GM23338 (cell line): ENCODE measurements around the gene RUVBL1. TPM values are rescaled to one million over a fixed set of nuclear protein-coding genes. Genes with fewer than 3 reads are reported as not detected.
A peak's percentile ranks its signal among the peaks of the same experiment; 100 is the strongest.

Experiments
- ATAC-seq: fragments of 200-7000 bp; cut with Tn5 transposase; 3 replicates; pipeline ENCODE4 v1.9.1; 2020
- DNase-seq: peaks from one replicate; pipeline ENCODE4 v3.0.0-alpha.2; 2015; ENCODE audit warnings: low spot score
- H2AFZ ChIP-seq: fragments of 200-600 bp; sonication (generic); 2 replicates; pipeline ENCODE4 v1.8.0; 2016; ENCODE audit warnings: antibody characterized with exemption, mild to moderate bottlenecking, moderate library complexity
- H3F3A ChIP-seq: fragments of 200-600 bp; sonication (generic); replicated peaks from 2 replicates; pipeline ENCODE4 v1.8.0; 2017; ENCODE audit warnings: antibody characterized with exemption, mixed run types, low read depth
- H3K27ac ChIP-seq: fragments of 200-600 bp; sonication (generic); 2 replicates; pipeline ENCODE4 v1.6.1; 2016; ENCODE audit warnings: low read depth
- H3K27me3 ChIP-seq: fragments of 200-600 bp; sonication (generic); 2 replicates; pipeline ENCODE4 v1.8.0; 2016; ENCODE audit warnings: mild to moderate bottlenecking, mixed run types, moderate library complexity; ENCODE audit not compliant: insufficient read depth
- H3K36me3 ChIP-seq: fragments of 200-600 bp; sonication (generic); 2 replicates; pipeline ENCODE4 v1.8.0; 2016; ENCODE audit warnings: mild to moderate bottlenecking; ENCODE audit not compliant: insufficient read depth
- H3K4me1 ChIP-seq: fragments of 200-600 bp; sonication (generic); 2 replicates; pipeline ENCODE4 v1.8.0; 2016; ENCODE audit warnings: mild to moderate bottlenecking, moderate library complexity; ENCODE audit not compliant: insufficient read depth
- H3K4me2 ChIP-seq: fragments of 200-600 bp; sonication (generic); 2 replicates; pipeline ENCODE4 v1.7.1; 2017; ENCODE audit warnings: mixed run types
- H3K4me3 ChIP-seq: fragments of 200-600 bp; sonication (generic); 2 replicates; pipeline ENCODE4 v1.6.1; 2016; ENCODE audit warnings: mixed run types
- H3K79me2 ChIP-seq: fragments of 200-600 bp; sonication (generic); replicated peaks from 2 replicates; pipeline ENCODE4 v1.8.0; 2017; ENCODE audit warnings: mild to moderate bottlenecking; ENCODE audit not compliant: insufficient read depth
- H3K9me2 ChIP-seq: fragments of 200-600 bp; sonication (generic); 2 replicates; pipeline ENCODE4 v1.8.0; 2017; ENCODE audit not compliant: insufficient read depth
- H4K20me1 ChIP-seq: fragments of 200-600 bp; sonication (generic); replicated peaks from 2 replicates; pipeline ENCODE4 v1.8.0; 2017; ENCODE audit warnings: mild to moderate bottlenecking; ENCODE audit not compliant: insufficient read depth
- H3K27ac Mint-ChIP-seq: 2 replicates; pipeline ENCODE4 v1.8.0; 2020; ENCODE audit warnings: inconsistent platforms, mild to moderate bottlenecking, moderate library complexity, mixed read lengths
- H3K27me3 Mint-ChIP-seq: 3 replicates; pipeline ENCODE4 v1.8.0; 2022; ENCODE audit warnings: low read depth, mild to moderate bottlenecking, moderate library complexity, mixed read lengths, inconsistent platforms; ENCODE audit not compliant: insufficient read depth, poor library complexity
- H3K36me3 Mint-ChIP-seq: 3 replicates; pipeline ENCODE4 v1.8.0; 2021; ENCODE audit warnings: low read depth, mild to moderate bottlenecking, inconsistent platforms, moderate library complexity, mixed read lengths
- H3K4me1 Mint-ChIP-seq: 3 replicates; pipeline ENCODE4 v1.8.0; 2020; ENCODE audit warnings: mild to moderate bottlenecking, inconsistent platforms, mixed read lengths
- H3K4me3 Mint-ChIP-seq: 3 replicates; pipeline ENCODE4 v1.8.0; 2021; ENCODE audit warnings: moderate library complexity, mild to moderate bottlenecking, inconsistent platforms, mixed read lengths
- H3K9me3 Mint-ChIP-seq: 3 replicates; pipeline ENCODE4 v1.8.0; 2020; ENCODE audit warnings: moderate library complexity, mild to moderate bottlenecking, inconsistent platforms, mixed read lengths
- CREB1 ChIP-seq: fragments of 250-450 bp; sonication (Bioruptor Pico); IDR thresholded peaks from 2 replicates; pipeline ENCODE4 v1.5.0; 2020; ENCODE audit warnings: low read depth, mild to moderate bottlenecking, moderate library complexity
- CTCF ChIP-seq, 2 experiments: fragments of 200-600 bp in 1 of 2; sonication (generic) in 1 of 2; conservative IDR thresholded peaks; 2 replicates each; pipeline versions ENCODE4 v1.5.1 to v1.6.1; 2016 to 2017; ENCODE audit warnings: antibody characterized with exemption in 2 of 2, low read depth in 2 of 2, mild to moderate bottlenecking in 2 of 2, moderate library complexity in 1 of 2
- ETS1 ChIP-seq: IDR thresholded peaks from 2 replicates; pipeline ENCODE4 v1.6.1; 2016; ENCODE audit warnings: antibody characterized with exemption
- EZH2 ChIP-seq: fragments of 200-600 bp; sonication (generic); IDR thresholded peaks from one replicate; pipeline ENCODE4 v1.8.0; 2017; ENCODE audit warnings: antibody characterized with exemption, mild to moderate bottlenecking, low read depth; ENCODE audit not compliant: unreplicated experiment
- EZH2phosphoT487 ChIP-seq: fragments of 200-600 bp; sonication (generic); IDR thresholded peaks from one replicate; pipeline ENCODE4 v1.8.1; 2018; ENCODE audit warnings: antibody characterized with exemption; ENCODE audit not compliant: unreplicated experiment
- STAT1 ChIP-seq: IDR thresholded peaks from one replicate; pipeline ENCODE4 v1.6.1; 2016; ENCODE audit warnings: antibody characterized with exemption; ENCODE audit not compliant: unreplicated experiment
- ZNF114 ChIP-seq: fragments of 250-450 bp; sonication (Bioruptor Pico); IDR thresholded peaks from 2 replicates; pipeline ENCODE4 v1.5.0; 2020; ENCODE audit warnings: mild to moderate bottlenecking, moderate library complexity
- polyA plus RNA-seq: library from polyadenylated mRNA; unstranded; fragments of >200 nt; fragmentation: Nextera tagmentation; extraction: Ambion mirVana; gene quantifications from 2 replicates; pipeline ENCODE4 v1.2.1, GENCODE V29; 2016
- total RNA-seq: library from RNA; depleted of rRNA; stranded (reverse); fragments of >200 nt; shearing (Covaris generic); gene quantifications from 2 replicates; pipeline ENCODE4 v1.2.3, GENCODE V29; 2014

RUVBL1 gene
- total and polyA plus RNA-seq, 2 experiments from 2014 or later: 133 to 136 TPM

DNA sequence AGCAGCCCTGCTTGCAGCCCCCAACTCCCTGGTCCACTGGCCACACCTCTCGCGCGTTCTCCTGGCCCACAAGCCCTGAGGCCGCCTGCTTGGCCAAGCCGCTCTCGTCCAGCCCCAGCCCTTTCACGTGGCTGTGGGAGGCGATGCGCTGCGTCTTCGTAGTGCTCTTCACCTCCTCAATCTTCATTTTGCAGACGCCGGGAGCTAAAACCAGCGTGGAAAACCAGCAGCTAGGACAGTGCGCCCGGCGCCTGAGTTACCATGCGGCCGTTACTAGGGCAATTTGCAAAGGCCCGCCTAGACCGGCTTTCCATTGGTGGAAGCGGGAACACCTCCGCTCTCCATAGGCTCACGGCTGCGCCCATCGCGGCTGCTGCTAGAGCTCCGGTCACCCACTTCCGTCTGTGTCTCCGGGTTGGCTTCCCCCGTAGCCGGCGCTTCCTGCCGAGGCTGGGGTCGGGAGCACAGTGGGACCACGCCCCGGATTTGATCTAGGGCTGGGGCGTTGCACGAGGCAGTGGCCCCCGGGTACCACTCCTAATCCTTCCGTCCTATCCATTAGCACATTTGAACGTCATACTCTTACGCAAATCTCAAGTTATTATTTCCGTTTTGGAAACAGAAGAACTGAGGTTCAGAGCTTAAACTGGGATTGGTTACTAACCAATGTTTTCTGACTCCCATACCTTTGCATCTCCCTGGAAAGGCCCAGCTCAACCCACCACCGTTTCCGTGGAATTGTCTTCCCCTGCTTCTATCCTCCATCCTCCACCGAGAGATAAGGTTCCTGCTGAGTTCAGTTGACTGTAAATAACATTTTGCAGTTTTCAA is at the start of gene RUVBL1 (continued):
- TF ChIP-seq ETS1: peak; percentile 81

- Histone ChIP-seq H2AFZ (no peak overlapping the region), H3K9me2 (no peaks in the 10 kb centered on the region), H3K36me3 (no peaks in the 10 kb centered on the region), H3K27ac (peak overlapping the region; percentile 47; the same call in 1 of the 2 replicates), H3K4me3 (no peak overlapping the region), H4K20me1 (no peaks in the 10 kb centered on the region; the same call in 1 of the 2 replicates), H3K4me2 (no peak overlapping the region), H3K4me1 (peaks cover 37% of the 10 kb centered on the region), H3K27me3 (no peaks in the 10 kb centered on the region), H3F3A (no peaks in the 10 kb centered on the region), H3K79me2 (peaks cover 36% of the 10 kb centered on the region)
- Mint-ChIP-seq H3K4me3 (no peak overlapping the region), H3K36me3 (no peaks in the 10 kb centered on the region), H3K9me3 (no peaks in the 10 kb centered on the region), H3K4me1 (peaks cover 45% of the 10 kb centered on the region), H3K27ac (no peak overlapping the region), H3K27me3 (peaks cover 9% of the 10 kb centered on the region)
- DNase-seq: no peak
- no peak for ATAC-seq
- TF ChIP-seq EZH2phosphoT487: no peak
- TF ChIP-seq ZNF114 (CRISPR knock-in tag): no peak
- TF ChIP-seq STAT1: no peak
- no peak for TF ChIP-seq EZH2
These were observed 49.6 kb upstream of the RUVBL1 start for GRCh38 chr3:128173200-128173599.

- no peaks in the 10 kb centered on the region; the same call in 1 of the 2 replicates for H4K20me1 ChIP-seq
- peaks cover 51% of the 10 kb centered on the region for H3K4me1 Mint-ChIP-seq
- ATAC-seq (peak; percentile 35), DNase-seq (peak; percentile 69)
- H3K4me3 Mint-ChIP-seq: no peak overlapping the region
- H3K79me2 ChIP-seq: peaks cover 31% of the 10 kb centered on the region
- H3K27me3 ChIP-seq: no peaks in the 10 kb centered on the region
- H3K4me3 ChIP-seq: no peak overlapping the region
- no peaks in the 10 kb centered on the region for H3K36me3 Mint-ChIP-seq
- H3K4me1 ChIP-seq: peaks cover 21% of the 10 kb centered on the region
- H3K4me2 ChIP-seq: no peak overlapping the region
- no peaks in the 10 kb centered on the region for H3K9me2 ChIP-seq
- 0 out of 2 replicates have a peak overlapping the region, but pooled peaks have one; percentile 20 for H3K27ac Mint-ChIP-seq
- no peaks in the 10 kb centered on the region for H3K9me3 Mint-ChIP-seq
- peaks cover 13% of the 10 kb centered on the region for H3K27me3 Mint-ChIP-seq
- TF ChIP-seq CREB1 (CRISPR knock-in tag) (no peak), CTCF (conservative IDR thresholded peaks at IDR 0.05; ENCODE audit: low read depth in 2 of 2) (peak; percentile 64 to 76), EZH2 (no peak)
- H3K36me3 ChIP-seq: no peaks in the 10 kb centered on the region
- no peaks in the 10 kb centered on the region for H3F3A ChIP-seq
- H2AFZ ChIP-seq: no peak overlapping the region
- no peak overlapping the region for H3K27ac ChIP-seq
These were observed 47.4 kb upstream of the RUVBL1 start for GRCh38 chr3:128170866-128171516.
